GM19035 (cell line): ENCODE results near the gene ZNF440.
"Not testable (repeated sequence)": the region's sequence is repeated elsewhere in the genome, so short reads cannot be mapped to it uniquely, and the experiment has no call there.

Experiments
- ATAC-seq: cut with Tn5 transposase; IDR thresholded peaks from one replicate; pipeline ENCODE4 v1.9.1; 2021; ENCODE audit not compliant: unreplicated experiment

Gene ZNF440

DNA sequence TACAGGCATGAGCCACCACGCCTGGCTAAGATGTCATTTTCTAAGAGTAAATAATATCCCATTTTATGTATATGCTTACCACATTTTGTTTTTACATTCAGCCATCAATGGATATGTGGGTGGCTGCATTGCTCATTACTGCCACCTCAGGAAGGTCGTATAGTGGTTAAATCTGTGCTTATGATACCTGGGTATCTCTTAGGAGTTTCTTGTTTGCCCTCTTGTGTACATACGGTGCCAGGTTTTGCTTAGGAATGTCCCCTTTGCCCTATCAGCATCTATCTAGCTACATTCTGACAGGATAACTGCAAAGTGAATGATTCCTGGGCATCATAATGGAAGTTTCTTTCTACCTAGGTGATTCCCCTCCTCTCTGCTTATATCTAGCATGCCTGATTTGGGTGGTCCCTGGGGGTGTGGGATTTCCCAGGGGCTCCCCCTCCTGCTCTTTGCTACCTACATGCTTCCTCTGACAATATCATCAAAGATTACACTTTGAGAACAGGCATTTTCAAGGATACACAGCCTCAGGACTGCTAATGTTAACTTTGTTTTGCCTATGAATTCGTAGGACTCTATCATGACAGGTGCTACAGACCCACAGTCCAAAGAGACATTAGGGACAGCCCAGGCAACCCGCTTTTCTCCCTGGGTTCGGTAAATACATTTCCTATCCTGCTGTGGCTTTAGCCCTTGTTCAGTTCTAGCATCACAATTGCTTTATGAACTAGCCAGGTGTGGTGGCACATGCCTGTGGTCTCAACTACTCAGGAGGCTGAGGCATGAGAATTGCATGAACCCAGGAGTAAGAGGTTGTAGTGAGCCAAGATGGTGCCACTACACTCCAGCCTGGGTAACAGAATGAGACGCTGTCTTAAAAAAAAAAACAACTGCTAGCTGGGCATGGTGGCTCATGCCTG is 15.1 kb downstream of the ZNF440 start:
- not testable (repeated sequence) for ATAC-seq

DNA sequence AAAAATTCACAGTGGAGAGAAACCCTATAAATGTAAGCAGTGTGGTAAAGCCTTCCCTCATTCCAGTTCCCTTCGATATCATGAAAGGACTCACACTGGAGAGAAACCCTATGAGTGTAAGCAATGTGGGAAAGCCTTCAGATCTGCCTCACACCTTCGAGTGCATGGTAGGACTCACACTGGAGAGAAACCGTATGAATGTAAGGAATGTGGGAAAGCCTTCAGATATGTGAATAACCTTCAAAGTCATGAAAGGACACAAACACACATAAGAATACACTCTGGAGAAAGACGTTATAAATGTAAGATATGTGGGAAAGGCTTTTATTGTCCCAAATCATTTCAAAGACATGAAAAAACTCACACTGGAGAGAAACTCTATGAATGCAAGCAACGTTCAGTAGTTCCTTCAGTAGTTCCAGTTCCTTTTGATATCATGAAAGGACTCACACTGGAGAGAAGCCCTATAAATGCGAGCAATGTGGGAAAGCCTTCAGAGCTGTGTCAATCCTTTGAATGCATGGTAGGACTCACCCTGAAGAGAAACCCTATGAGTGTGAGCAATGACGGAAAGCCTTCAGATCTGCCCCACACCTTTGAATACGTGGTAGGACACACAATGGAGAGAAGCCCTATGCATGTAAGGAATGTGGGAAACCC is 18.3 kb downstream of the ZNF440 start:
- no peak for ATAC-seq

DNA sequence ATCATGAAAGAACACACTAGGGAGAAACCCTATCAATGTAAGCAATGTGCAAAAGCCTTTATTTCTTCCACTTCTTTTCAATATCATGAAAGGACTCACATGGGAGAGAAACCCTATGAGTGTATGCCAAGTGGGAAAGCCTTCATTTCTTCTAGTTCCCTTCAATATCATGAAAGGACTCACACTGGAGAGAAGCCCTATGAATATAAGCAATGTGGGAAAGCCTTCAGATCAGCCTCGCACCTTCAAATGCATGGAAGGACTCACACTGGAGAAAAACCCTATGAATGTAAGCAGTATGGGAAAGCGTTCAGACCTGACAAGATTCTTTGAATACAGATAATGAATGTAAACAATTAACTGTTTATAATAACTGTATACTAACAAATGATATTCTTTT is 19.5 kb downstream of the ZNF440 start:
- no peak for ATAC-seq

DNA sequence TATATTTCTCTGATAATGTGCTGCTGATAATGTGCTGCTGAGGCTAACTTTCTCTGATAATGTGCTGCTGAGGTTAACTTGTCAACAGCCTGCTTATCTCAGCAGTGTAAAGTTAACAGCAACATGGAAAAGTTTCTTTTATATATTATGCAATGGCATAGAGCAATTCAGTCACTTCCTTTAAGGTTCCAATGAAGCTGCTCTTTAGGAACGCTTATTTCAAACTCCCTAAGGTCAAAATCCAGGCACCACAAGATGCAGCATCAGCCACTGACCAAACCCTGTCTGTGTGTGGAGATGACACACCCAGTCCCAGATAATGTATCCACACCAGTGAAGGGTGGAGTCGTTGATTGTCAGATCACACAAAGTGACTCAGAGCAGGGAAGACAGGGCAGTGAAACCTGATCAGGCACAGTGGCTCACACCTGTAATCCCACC is 21.6 kb downstream of the ZNF440 start:
- ATAC-seq: not testable (repeated sequence)

DNA sequence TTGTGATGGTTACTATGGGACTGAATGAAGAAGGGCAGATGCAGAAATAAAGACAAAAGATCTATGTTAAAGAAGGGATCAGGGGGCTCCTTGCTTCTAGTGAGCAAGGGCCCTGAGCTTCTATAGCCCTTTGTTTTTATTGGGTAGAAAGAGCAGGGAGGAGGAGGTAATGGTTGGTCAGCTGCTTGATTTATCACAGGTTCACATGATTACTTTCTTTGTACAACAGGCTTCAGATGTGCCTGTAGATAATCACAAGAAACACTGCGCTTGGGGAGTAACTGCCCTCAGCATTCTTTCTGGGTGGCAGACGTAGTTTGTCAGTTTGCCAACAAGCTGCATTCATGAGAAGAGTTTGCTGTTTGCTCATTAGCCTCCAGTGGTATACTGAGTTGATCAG is 29.6 kb downstream of the ZNF440 start:
- ATAC-seq: no peak

DNA sequence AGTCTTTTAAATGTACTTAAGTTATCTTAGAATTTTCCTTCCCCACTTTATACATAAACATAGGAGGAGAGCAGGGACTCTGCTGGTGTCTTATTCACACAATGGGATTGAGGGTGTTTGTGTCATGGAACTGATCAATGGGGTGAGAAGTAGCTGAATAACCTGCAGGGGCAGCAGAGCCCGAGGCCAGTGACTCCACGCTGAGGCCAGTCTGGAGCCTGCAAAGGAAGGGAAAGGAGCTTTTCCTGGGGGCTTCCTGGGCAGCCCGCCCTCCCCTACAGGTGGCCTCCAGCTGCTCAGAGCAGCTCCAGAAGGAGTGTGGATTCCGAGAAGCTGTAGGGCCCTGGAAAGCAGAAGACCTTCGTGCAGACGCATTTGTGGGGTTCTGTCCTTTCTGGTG is 33.5 kb downstream of the ZNF440 start:
- not testable (repeated sequence) for ATAC-seq

DNA sequence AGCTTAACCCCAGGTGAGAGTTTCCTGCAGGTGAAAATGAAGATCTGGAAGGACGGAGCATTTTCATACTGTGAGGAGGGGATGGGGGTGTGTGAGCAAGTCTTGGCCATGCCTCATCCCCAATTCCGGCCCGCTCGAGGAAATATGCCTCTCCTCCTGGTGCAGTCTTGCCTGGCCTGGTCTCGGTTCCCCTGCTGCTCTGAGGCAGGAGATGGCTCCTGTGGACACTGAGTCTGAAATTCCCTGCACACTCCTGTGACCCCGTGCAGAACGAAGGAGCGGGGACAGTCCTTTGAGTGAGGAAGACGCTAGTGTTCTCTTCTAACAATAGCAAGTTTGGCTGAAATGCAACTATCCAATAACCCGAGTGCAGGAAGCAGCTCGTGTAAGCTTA is 34.1 kb downstream of the ZNF440 start:
- ATAC-seq: no peak

DNA sequence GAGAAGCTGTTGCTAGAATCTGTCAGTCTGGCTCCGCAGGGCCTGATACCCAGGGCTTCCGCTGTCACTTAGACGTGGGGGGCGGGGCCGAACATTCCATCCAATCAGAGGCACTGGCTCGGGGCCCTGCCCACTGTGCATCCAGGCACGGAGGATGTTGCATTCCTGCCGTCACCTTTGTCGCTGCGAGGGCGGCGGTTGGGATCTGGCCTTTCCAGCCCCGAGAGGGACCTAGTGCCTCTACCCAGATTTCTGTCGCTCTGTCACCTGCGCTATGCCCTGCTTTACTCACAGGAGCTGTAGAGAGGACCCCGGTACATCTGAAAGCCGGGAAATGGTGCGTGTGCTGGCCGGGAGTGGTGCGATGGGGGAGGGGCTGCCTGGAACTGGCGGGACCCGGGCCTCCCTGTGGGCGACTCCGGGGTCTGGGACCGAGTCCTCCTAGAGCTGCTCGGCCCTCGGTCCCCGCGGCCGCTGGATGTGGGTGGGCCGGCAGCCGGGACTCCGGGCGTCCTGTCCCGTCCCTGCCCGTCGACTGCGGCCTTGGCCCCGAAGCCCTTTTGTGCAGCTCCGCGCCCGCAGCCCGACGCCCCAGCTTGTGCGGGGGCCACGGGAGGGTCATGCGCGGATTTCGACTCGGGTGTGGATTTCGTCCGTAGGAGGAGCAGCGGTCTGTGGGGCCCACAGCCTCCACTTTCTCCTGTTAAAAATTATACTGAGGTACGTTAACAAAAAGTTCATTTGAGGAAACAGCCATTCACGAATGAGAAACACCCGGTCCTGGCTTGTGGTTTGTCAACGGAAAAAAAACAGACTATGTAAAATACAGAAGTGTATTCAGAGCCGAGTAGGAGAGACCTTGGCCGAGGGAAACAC is 34.8 kb downstream of the ZNF440 start, which contains the start of gene ZNF439:
ZNF439 (plus strand) TSS at position 133 of the 876 bp plus-strand sequence; CDS start at position 275, 142 bp downstream.
- no peak for ATAC-seq

DNA sequence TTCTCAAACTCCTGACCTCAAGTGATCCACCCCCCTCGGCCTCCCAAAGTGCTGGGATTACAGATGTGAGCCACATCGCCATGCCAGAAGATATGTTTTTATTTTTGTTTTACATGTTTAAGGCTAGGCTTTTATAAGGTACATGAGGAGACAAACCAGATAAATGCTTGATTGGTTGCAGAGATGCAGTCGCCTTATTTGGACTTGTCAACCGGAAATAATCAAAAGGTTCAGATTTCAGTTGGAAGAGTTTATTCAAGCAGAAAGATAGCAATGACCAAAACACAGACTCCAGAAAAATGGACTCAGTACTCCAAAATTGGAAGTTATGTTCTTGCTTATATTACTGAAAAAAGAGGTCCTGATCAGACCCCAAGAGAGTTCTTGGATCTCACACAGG is 36.2 kb downstream of the ZNF440 start:
- not testable (repeated sequence) for ATAC-seq

DNA sequence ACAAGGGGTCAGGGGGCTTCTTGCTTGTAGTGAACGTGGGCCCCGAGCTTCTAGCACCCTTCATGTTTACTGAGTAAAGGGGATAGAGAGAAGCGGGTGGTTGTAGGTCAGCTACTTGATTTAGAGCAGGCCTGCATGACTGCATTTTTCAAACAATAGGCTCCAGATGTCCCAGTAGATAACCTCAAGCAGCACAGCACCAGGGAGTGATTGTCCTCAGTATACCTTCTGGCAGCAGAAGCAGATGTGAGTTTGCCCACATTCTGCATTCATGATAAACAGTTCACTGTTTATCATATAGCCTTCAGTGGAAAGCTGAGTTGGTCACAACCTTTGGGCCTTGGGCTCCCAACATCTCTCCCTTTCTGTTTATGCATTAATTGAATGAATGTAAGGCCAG is 39.3 kb downstream of the ZNF440 start:
- no peak for ATAC-seq

DNA sequence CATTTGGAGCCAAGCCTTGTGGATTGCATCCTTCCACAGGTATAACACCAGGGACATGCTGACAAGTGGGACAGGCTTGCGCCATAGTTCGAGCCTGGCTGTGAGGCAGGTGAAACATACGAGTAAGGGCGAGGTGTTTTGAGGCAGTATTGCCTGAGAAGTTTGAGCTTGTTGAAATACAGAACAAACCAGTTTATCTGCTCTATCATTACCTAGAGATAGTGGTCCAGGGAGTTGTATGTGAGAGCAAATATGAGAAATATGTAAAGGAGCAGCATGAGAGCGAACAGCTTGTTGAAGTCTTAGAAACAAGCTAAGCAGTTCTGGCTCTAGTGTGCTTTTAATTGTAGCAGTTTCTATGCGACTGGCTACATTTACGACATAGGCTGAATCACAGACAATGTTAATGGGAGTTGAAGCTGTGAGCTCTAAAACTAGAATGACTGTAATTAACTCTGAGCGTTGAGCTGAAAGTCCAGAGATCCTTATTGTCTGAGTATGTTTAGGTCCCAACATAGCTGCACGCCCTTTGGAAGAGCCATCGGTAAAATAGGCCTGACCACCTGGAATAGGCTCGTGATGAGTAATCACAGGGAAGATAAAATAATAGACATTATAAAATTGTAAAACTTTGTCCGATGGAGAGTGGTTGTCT is 42.6 kb downstream of the ZNF440 start:
- ATAC-seq: no peak

DNA sequence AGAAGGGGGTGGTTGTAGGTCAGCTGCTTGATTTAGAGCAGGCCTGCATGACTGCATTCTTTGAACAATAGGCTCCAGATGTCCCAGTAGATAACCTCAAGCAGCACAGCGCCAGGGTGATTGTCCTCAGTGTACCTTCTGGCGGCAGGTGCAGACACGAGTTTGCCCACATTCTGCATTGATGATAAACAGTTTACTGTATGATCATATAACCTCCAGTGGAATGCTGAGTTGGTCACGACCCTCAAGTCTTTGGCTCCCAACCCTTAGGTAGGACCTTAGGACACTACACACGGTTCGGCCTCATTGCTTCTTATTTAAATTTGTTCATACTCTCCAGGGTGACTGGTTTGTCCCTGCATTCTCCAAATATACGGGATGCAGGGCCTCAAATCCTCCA is 46.6 kb downstream of the ZNF440 start:
- ATAC-seq: no peak

DNA sequence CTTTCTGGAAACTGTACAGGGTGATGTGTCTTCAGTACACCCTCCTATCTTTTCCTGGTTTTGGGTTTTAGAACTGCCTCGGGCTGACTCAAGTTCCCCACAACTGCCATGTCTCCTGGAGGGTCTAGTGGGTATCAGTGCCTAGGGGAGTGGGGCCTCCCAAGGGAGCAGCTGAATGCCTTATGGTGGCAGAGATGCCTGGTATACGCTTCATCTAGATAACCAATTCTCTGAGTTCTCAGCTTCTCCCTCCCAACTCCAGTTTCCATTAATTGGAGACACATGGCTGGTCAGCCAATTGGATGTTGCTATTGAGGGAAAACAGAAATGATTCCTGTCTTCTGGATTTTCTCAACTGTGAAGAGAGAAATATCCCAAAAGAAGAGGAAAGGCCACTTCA is 47.2 kb downstream of the ZNF440 start:
- ATAC-seq: no peak

DNA sequence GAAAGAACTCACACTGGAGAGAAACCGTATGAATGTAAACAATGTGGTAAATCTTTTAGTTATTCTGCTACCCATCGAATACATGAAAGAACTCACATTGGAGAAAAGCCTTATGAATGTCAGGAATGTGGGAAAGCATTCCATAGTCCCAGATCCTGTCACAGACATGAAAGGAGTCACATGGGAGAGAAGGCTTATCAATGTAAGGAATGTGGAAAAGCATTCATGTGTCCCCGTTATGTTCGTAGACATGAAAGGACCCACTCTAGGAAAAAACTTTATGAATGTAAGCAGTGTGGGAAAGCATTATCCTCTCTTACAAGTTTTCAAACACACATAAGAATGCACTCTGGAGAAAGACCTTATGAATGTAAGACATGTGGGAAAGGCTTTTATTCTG is 53.7 kb downstream of the ZNF440 start:
- ATAC-seq: not testable (repeated sequence)

DNA sequence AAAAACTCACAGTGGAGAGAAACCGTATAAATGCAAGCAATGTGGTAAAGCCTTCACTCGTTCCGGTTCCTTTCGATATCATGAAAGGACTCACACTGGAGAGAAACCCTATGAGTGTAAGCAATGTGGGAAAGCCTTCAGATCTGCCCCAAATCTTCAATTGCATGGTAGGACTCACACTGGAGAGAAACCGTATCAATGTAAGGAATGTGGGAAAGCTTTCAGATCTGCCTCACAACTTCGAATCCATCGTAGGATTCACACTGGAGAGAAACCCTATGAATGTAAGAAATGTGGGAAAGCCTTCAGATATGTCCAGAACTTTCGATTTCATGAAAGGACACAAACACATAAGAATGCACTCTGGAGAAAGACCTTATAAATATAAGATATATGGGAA is 54.1 kb downstream of the ZNF440 start:
- no peak for ATAC-seq

DNA sequence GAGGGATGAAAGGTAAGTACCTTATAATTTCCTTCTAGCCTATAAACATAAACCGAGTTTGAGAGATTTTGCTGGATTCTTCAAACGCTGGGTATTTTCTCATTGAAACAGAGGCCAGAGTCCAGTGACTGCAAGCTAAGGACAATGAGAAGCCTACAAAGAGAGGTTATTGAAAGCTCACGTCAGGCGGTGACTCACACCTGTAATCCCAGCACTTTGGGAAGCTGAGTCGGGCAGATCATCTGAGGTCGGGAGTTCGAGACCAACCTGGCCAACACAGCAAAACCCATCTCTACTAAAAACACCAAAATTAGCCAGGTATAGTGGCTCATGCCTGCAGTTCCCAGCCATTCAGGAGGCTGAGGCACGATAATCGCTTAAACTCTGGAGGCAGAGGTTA is 58.6 kb downstream of the ZNF440 start:
- ATAC-seq: no peak

DNA sequence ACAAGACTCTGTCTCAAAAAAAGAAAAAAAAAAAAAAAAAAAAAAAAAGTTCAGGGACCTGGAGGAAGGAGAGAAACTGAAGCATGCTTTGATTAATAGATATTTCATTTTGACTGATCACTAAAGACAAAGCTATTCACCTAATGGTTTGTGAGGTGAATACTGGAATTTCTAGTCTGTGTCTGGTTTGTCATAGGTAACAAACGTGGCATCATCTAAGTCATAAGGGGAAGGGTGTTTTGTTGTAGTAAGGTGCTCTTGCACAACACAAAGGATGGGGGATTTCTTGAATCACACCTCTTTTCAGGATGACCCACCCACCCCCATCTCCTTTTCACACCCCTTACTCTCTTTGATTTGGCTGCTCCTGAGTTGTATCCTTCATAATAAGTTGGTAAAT is 59.7 kb downstream of the ZNF440 start:
- ATAC-seq: no peak

DNA sequence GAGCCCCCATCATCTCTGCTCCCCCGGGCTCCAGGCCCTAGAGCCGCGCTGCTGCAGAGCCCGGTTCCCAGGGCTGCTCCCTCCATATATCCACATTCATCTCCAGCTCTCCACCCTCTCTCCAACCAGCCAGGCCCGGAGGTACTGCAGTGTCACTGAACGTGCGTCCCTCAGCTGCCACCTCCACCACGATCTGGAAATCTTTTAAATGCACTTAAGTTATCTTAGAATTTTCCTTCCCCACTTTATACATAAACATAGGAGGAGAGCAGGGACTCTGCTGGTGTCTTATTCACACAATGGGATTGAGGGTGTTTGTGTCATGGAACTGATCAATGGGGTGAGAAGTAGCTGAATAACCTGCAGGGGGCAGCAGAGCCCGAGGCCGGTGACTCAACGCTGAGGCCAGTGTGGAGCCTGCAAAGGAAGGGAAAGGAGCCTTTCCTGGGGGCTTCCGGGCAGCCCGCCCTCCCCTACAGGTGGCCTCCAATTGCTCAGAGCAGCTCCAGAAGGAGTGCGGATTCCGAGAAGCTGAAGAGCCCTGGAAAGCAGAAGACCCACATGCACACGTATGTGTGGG is 65.7 kb downstream of the ZNF440 start:
- not testable (repeated sequence) for ATAC-seq

DNA sequence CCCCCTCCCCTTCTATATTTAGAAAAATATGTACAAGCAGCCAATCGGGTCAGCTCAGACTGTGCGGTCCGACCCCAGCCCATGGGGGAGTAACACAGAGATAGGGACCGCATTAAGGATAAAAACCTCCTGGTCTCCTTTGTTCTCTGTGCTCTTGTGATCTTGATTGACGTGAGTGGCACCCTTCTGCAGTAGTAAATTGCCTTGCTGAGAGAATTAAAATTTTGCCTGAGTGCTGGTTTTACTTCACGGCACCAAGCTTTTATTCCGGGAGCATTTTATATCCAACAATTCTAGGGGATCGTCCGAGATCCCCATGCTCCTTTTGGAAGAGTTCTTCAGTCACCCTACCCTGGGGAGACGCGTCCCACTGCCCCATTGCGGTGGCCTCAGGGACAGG is 66.5 kb downstream of the ZNF440 start:
- ATAC-seq: no peak

DNA sequence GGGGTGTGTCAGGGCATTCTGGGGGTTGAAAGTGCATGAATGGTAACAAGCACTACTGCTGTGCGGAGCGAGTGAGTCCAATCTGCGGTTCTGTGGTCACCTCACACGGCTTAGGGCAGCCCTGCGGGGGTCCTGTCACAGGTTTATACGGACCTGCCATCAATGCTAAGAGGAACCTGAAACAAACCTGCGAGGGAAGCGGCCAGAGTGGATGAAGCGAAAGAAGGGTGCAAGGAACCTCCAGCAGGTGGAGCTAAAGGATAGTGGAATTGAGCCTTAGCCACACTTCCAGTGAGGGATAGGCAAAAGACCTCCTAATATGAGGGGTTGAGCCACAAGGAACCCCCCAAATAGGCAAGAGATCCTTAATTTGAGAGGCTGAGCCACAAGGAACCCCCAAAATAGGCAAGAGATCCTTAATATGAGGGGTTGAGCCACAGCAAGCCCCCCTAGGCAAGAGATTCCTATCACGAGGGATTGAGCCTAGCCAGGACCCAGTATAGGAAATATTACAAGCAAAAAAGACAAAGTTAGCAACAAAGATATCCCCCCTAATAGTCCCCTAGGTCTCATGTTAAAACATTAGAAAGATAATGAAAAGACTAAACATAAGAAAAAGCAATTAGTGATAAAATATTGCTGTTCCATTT is 67.2 kb downstream of the ZNF440 start:
- no peak for ATAC-seq
